KG1 (cell line): ENCODE results near the gene KIF25.

Experiments
- DNase-seq: peaks from one replicate; lab custom pipeline; 2025; lab: John Stamatoyannopoulos, UW

KIF25 gene

GRCh38 chr6:168089186-168090063 lies 92.0 kb downstream of the KIF25 start:
- DNase-seq = no peak

GRCh38 chr6:168090064-168090690 lies 92.7 kb downstream of the KIF25 start:
- no peak for DNase-seq

- DNase-seq = no peak
Observed at GRCh38 chr6:168090706-168091105, 93.2 kb downstream of the KIF25 start.

GRCh38 chr6:168091381-168092264 lies 94.2 kb downstream of the KIF25 start:
- no peak for DNase-seq

- no peak for DNase-seq
Observed at GRCh38 chr6:168092541-168092940, 95.1 kb downstream of the KIF25 start.

- no peak for DNase-seq
Observed at GRCh38 chr6:168093071-168093505, 95.6 kb downstream of the KIF25 start.

GRCh38 chr6:168093634-168094033 lies 96.2 kb downstream of the KIF25 start:
- no peak for DNase-seq
